HG02852 (cell line): ENCODE results near the gene CADPS2.

Experiments used
- ATAC-seq: cut with Tn5 transposase; IDR thresholded peaks from one replicate; pipeline ENCODE4 v1.9.1; 2021; ENCODE audit warnings: mild to moderate bottlenecking, moderate library complexity; ENCODE audit not compliant: unreplicated experiment

CADPS2 gene

GRCh38 chr7:122789156-122789555 is 97.1 kb downstream of the CADPS2 start:
- no peak for ATAC-seq

GRCh38 chr7:122770686-122771335 is 115.4 kb downstream of the CADPS2 start:
- no peak for ATAC-seq

DNA sequence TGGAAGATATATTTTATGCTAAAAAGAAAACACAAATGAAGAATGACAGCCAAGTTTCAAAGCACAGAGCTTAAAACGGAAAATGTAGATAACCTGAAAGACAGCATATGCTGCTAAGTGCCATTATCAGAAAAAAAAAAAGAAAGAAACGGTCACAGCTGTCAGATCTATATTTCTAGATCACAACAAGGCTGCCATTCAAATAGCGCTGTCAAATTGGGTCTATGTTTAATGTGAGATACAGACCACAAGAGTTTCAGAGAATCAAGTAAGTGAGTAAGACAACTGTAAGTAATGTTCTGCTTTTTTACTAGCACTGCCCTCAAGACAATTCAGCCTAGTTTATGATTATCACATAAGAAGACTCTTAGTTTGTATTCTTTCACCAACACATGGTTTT is 117.4 kb downstream of the CADPS2 start:
- ATAC-seq = no peak

GRCh38 chr7:122767339-122767738 is 118.9 kb downstream of the CADPS2 start:
- ATAC-seq = no peak

DNA sequence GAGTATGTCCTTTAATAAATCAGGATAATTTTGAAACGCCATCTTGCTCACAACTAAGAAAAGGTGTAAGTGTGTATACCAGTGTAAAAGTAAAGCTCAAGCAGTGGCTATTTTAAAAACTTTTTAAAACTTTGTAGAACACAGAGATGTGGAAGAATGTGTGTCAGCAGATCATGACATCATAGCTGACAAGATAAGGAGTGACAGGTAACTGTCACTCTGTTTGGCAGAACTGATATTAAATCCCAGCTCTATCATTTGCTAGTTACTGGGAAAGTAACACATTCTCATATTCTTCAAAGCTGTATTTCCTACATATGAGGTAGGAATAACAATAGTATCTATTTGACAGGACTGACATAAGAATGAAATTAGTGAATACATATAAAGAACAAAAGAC is 119.7 kb downstream of the CADPS2 start:
- no peak for ATAC-seq

DNA sequence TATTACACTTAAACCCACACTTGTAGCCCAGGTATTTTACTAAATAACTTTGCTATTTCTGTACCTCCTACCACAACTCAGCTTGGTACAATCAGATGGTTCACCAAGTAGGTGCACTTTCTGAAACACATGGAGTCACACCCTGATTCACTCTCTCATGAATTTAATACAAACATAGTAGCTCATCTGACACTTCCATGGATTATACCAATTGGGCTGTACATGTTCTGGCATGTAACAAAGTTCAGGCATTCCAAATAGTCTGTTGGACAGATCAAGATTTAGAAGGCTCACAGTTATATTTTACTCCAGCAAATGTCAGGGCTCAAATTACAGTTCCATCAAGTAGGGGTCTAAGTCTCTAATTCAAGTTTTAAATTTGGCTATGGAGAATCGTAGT is 121.4 kb downstream of the CADPS2 start:
- no peak for ATAC-seq

GRCh38 chr7:122764020-122764419 is 122.2 kb downstream of the CADPS2 start:
- ATAC-seq = no peak

GRCh38 chr7:122762071-122762470 is 124.2 kb downstream of the CADPS2 start:
- ATAC-seq = no peak

DNA sequence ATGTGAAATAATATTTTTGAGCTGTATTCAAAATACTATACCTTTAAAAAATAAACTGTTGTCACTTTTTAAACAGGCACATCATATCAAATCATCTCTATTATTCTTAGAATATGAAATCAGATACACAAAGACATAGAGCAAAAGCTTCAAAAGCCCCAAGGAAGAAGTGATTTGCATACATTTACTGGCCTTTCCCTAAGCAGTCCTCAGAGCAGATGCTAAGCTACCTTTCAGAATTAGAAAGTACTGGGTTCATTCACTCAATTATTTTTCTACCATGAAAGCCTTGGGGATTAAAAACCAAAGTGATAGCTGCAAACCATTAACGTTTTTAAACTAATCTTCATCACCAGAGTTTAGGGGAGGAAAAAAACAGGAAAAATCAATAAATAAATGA is 127.8 kb downstream of the CADPS2 start:
- ATAC-seq = no peak

GRCh38 chr7:122756860-122757259 is 129.4 kb downstream of the CADPS2 start:
- no peak for ATAC-seq

DNA sequence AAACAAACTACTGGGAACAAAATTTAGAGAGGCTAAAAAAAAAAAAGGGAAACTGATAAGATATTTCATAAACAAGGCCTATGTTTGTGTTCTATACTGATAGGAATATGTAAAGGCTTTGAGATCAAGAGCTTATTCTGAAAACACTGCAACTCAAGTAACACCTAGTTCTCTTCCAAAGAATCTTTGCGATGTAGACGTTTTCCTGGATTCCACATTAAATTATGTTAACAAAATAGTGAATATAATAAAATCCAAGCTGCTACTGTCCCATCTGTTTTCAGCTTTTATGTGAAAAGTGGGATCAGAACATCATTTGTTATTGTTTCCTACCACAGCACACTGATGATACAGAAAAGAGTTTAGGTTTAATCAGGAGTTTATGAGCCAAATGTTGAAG is 130.6 kb downstream of the CADPS2 start:
- no peak for ATAC-seq

- ATAC-seq = no peak
Observed at GRCh38 chr7:122752583-122752982, 133.7 kb downstream of the CADPS2 start.

GRCh38 chr7:122750389-122750788 is 135.9 kb downstream of the CADPS2 start:
- no peak for ATAC-seq

DNA sequence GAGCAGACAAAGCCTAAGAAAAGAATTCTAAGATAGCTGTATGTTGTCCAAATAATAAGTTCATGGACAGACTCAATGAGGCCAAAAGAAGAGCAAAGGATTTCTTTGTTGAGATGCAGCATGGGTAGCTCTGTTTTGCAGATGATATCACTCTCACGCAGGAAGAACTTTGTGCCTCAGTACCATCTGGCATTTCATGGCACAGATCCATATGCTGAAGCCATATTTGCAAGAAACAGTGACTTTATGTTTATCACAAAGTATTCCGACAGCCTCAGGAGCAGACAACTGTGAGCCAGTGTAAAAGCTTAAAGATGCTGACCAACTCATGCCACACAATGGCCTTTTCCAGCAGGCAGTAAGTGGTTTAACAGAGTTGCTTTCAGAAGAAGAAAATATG is 138.1 kb downstream of the CADPS2 start:
- no peak for ATAC-seq

GRCh38 chr7:122746948-122747347 is 139.3 kb downstream of the CADPS2 start:
- ATAC-seq = no peak

- no peak for ATAC-seq
Observed at GRCh38 chr7:122743211-122743610, 143.0 kb downstream of the CADPS2 start.

GRCh38 chr7:122738947-122739346 is 147.3 kb downstream of the CADPS2 start:
- no peak for ATAC-seq

GRCh38 chr7:122736183-122736582 is 150.1 kb downstream of the CADPS2 start:
- ATAC-seq = no peak

DNA sequence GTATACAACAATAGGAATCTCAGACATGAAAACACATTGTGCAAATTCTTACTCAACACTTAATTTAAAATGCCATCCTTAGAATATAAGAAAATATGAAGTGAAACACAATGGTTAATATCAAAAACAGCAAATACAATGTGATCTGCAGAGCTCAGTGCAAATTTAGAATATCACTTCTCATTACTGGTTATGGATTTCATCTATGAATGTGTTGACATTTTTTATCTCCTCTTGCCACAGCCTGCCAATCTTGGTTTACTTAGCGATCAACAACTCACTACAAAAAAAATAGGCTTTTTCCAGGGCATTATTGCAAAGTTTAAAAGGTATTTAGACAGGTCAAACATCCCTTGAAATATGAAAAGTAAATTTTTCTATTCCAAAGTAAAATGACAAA is 158.5 kb downstream of the CADPS2 start:
- ATAC-seq = no peak

DNA sequence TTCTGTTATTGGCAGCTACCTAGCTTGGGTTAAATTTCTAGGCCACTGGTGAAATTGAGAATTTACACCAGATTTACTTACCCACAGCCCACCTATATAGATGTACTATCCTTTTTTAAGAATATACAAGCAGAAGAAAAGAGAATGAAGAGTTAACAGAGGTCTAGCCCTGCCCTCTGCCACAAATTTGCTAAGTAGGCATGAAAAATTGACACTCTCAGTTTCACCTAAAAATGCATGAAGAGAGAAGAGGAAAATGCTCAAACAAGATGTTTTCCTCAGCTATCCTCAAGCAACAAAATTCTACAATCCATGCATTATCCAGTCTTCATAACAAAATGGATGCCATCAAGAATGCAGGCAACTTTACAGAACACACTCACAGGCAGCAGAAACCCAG is 158.9 kb downstream of the CADPS2 start:
- no peak for ATAC-seq

- no peak for ATAC-seq
Observed at GRCh38 chr7:122726881-122727280, 159.4 kb downstream of the CADPS2 start.

DNA sequence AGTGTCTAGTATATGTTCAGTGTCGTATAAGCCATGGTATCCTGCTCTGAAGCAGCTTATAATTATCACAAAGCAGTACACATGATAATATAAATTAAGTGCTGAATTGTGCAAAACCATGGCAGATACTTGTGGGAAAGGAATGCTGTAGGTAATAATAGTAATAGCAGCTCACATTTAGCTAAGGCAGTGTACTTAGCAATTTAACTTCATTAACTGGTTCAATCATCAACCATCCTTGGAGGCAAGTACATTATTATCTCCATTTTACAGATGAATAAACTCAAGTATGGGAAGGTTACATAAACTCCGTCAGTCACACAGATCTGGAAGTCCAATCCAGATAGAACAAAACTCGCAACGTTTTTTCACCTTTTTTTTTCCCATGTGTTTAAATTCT is 161.9 kb downstream of the CADPS2 start:
- ATAC-seq = no peak

DNA sequence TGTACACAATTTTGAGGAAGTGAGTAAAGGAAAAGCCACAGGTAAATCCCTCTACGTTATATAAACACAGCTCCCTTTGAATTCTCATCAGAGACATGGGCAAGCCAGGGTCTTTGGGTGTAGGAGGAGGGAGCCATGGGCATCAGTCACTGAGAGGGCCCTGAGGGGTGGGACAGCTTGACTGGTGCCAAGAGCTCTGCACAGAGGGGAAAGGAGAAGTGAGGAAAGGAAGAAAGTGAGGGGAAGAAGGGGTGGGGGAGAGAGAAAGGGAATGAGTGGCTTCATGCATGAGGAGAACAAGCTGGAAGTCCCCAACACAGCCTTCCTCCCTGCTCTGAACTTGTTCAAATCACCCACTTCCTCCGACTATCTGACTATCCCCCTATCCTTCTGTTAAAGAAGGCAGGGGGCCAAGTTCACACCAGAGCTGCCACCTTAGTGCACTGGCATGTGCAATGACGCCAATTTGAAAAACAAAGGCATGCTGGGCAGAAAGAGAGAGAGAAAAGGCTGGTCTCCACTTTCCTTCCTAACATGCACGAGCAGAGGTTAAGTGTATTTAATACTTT is 167.2 kb downstream of the CADPS2 start:
- no peak for ATAC-seq
